WTC11 (cell line): ENCODE data around the gene RAB1A. TPM values are rescaled to one million over a fixed set of nuclear protein-coding genes. Genes with fewer than 3 reads are reported as not detected.

ENCODE experiments used
- ATAC-seq: fragments of 200-7000 bp; cut with Tn5 transposase; 2 replicates; pipeline ENCODE4 v1.10.0; 2021; ENCODE audit warnings: mild to moderate bottlenecking, moderate library complexity
- CTCF ChIA-PET: fragments of 300-600 bp; sonication (Branson Sonifier 250); formaldehyde crosslinking; loops from one replicate; lab custom pipeline; 2021; ENCODE audit warnings: antibody characterized with exemption; lab: Charles Lee
- POLR2A ChIA-PET: fragments of 350-600 bp; sonication (Branson Sonifier 250); formaldehyde crosslinking; loops from one replicate; lab custom pipeline; 2021; ENCODE audit warnings: antibody characterized with exemption; lab: Charles Lee
- DNase-seq: peaks from one replicate; pipeline ENCODE4 v3.0.0; 2021; ENCODE audit warnings: low spot score
- H3K27ac Mint-ChIP-seq: 2 replicates; pipeline ENCODE4 v1.8.0; 2021; ENCODE audit warnings: mixed read lengths
- H3K27me3 Mint-ChIP-seq: 2 replicates; pipeline ENCODE4 v1.8.0; 2021; ENCODE audit warnings: low read depth, mild to moderate bottlenecking, moderate library complexity, mixed read lengths
- H3K36me3 Mint-ChIP-seq: 2 replicates; pipeline ENCODE4 v1.8.0; 2021; ENCODE audit warnings: mixed read lengths
- H3K4me1 Mint-ChIP-seq: 2 replicates; pipeline ENCODE4 v1.8.0; 2022; ENCODE audit warnings: mixed read lengths
- H3K4me3 Mint-ChIP-seq: 2 replicates; pipeline ENCODE4 v1.8.0; 2021; ENCODE audit warnings: mild to moderate bottlenecking, moderate library complexity, mixed read lengths
- H3K9me3 Mint-ChIP-seq: 2 replicates; pipeline ENCODE4 v1.8.0; 2021; ENCODE audit warnings: mixed read lengths
- ELF4 ChIP-seq: sonication (generic); formaldehyde crosslinking; IDR thresholded peaks from 2 replicates; pipeline ENCODE4 v1.8.1; 2022; ENCODE audit warnings: low read depth, mild to moderate bottlenecking, moderate library complexity, missing genetic modification reagents
- GTF2I ChIP-seq: fragments of 250-450 bp; sonication (Bioruptor Pico); conservative IDR thresholded peaks from 2 replicates; pipeline ENCODE4 v1.4.0; 2021; ENCODE audit warnings: mild to moderate bottlenecking
- JUN ChIP-seq: sonication (generic); formaldehyde crosslinking; IDR thresholded peaks from 2 replicates; pipeline ENCODE4 v1.8.0; 2023; ENCODE audit warnings: mild to moderate bottlenecking, missing genetic modification reagents
- MYBL2 ChIP-seq: sonication (generic); formaldehyde crosslinking; IDR thresholded peaks from 2 replicates; pipeline ENCODE4 v1.8.1; 2023; ENCODE audit warnings: mild to moderate bottlenecking, moderate library complexity, missing genetic modification reagents
- NFYB ChIP-seq: sonication (generic); formaldehyde crosslinking; conservative IDR thresholded peaks from 2 replicates; pipeline ENCODE4 v1.8.0; 2022; ENCODE audit warnings: low read depth, missing genetic modification reagents
- OVOL2 ChIP-seq: fragments of 250-450 bp; sonication (Bioruptor Pico); IDR thresholded peaks from 2 replicates; pipeline ENCODE4 v1.9.0; 2021; ENCODE audit warnings: mild to moderate bottlenecking, borderline replicate concordance
- PRRX2 ChIP-seq: fragments of 250-450 bp; sonication (Bioruptor Pico); IDR thresholded peaks from 2 replicates; pipeline ENCODE4 v1.8.0; 2021; ENCODE audit warnings: mild to moderate bottlenecking
- RORB ChIP-seq: fragments of 250-450 bp; sonication (Bioruptor Pico); IDR thresholded peaks from 2 replicates; pipeline ENCODE4 v1.9.0; 2021; ENCODE audit warnings: mild to moderate bottlenecking
- SP1 ChIP-seq: sonication (generic); formaldehyde crosslinking; conservative IDR thresholded peaks from 2 replicates; pipeline ENCODE4 v1.8.1; 2022; ENCODE audit warnings: missing genetic modification reagents
- TP53 ChIP-seq: sonication (generic); formaldehyde crosslinking; IDR thresholded peaks from 2 replicates; pipeline ENCODE4 v1.8.1; 2023; ENCODE audit warnings: mild to moderate bottlenecking, missing genetic modification reagents
- ZNF219 ChIP-seq: sonication (generic); formaldehyde crosslinking; IDR thresholded peaks from 2 replicates; pipeline ENCODE4 v1.8.0; 2023; ENCODE audit warnings: missing genetic modification reagents, mild to moderate bottlenecking, borderline replicate concordance
- total RNA-seq: library from RNA; stranded (reverse); gene quantifications from 3 replicates; pipeline ENCODE4 v1.2.3, GENCODE V29; 2021
- TF ChIP-seq, protein P1 (sequence below): sonication (generic); formaldehyde crosslinking; conservative IDR thresholded peaks from 2 replicates; pipeline ENCODE4 v1.8.1; 2023; ENCODE audit warnings: mild to moderate bottlenecking, low read depth, missing genetic modification reagents, moderate library complexity
- TF ChIP-seq, protein P2 (sequence below): fragments of 250-450 bp; sonication (Bioruptor Pico); conservative IDR thresholded peaks from 2 replicates; pipeline ENCODE4 v1.9.0; 2021; ENCODE audit warnings: mild to moderate bottlenecking
- TF ChIP-seq, protein P3 (sequence below): sonication (generic); formaldehyde crosslinking; IDR thresholded peaks from 2 replicates; pipeline ENCODE4 v1.8.1; 2023; ENCODE audit warnings: mild to moderate bottlenecking, missing genetic modification reagents, moderate library complexity
- TF ChIP-seq, protein P4 (sequence below): sonication (generic); formaldehyde crosslinking; IDR thresholded peaks from 2 replicates; pipeline ENCODE4 v1.8.0; 2022; ENCODE audit warnings: mild to moderate bottlenecking, missing genetic modification reagents
- TF ChIP-seq, protein P5 (sequence below): sonication (generic); formaldehyde crosslinking; IDR thresholded peaks from 2 replicates; pipeline ENCODE4 v1.8.0; 2022; ENCODE audit warnings: mild to moderate bottlenecking, missing genetic modification reagents
- TF ChIP-seq, protein P6 (sequence below): sonication (generic); formaldehyde crosslinking; IDR thresholded peaks from 2 replicates; pipeline ENCODE4 v1.8.1; 2023; ENCODE audit warnings: mild to moderate bottlenecking, missing genetic modification reagents
- TF ChIP-seq, protein P7 (sequence below): sonication (generic); formaldehyde crosslinking; IDR thresholded peaks from 2 replicates; pipeline ENCODE4 v1.8.0; 2023; ENCODE audit warnings: mild to moderate bottlenecking, missing genetic modification reagents
- TF ChIP-seq, protein P8 (sequence below): fragments of 250-450 bp; sonication (Bioruptor Pico); IDR thresholded peaks from 2 replicates; pipeline ENCODE4 v2.1.2; 2022; ENCODE audit warnings: mild to moderate bottlenecking, moderate library complexity

Gene RAB1A
- total RNA-seq, 1 experiment from 2014 or later, result 114 TPM

DNA sequence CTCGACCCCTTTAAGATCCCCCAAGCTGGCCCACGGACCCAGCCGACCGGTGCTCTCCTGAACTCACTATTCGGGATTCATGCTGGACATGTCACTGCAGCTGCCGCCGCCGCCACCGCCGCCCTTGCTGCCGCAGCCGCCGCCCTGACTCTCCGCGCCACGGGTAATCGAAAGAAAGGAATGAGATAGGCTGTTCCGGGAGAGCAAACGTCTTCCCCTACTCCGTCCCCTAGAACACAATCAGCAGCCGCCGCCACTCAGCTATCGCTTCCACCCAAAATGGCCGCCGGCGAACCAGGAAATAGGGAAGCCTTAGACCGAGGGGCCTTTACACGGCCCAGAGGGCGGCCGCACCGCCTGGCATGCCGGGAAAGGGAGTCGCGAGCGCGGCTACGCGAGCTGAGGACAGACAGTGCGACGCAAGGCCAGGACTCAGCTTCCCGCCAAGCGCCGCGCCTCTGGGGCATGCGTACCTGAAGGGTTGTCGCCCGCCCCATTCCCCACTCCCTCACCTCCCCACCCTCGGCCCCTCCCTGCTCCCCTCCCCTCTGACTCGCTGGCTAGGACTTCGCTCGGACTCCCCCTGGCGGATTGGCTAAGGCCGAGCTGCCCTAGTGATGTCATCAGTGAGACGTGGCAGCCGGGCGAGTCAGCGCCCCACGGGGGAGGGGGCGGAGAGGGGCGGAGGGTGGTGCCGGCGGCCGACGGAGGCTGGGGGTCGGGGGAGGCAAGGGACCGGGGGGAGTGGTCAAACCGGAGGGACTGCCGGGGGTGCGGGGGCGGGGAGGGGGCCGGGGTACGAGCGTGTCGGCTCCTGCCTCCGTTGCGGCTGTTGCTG is at the start of gene RAB1A (continued):
- TF ChIP-seq PRRX2 (CRISPR knock-in tag) (no peak), TP53 (no peak), SP1 (CRISPR knock-in tag) (peak; percentile 92), NFYB (CRISPR knock-in tag) (peak; percentile 46; the same call in 1 of the 2 replicates), RORB (CRISPR knock-in tag) (no peak), MYBL2 (0 out of 2 replicates have a peak, but pooled peaks have one; percentile 29)
- TF ChIP-seq, protein P1, sequence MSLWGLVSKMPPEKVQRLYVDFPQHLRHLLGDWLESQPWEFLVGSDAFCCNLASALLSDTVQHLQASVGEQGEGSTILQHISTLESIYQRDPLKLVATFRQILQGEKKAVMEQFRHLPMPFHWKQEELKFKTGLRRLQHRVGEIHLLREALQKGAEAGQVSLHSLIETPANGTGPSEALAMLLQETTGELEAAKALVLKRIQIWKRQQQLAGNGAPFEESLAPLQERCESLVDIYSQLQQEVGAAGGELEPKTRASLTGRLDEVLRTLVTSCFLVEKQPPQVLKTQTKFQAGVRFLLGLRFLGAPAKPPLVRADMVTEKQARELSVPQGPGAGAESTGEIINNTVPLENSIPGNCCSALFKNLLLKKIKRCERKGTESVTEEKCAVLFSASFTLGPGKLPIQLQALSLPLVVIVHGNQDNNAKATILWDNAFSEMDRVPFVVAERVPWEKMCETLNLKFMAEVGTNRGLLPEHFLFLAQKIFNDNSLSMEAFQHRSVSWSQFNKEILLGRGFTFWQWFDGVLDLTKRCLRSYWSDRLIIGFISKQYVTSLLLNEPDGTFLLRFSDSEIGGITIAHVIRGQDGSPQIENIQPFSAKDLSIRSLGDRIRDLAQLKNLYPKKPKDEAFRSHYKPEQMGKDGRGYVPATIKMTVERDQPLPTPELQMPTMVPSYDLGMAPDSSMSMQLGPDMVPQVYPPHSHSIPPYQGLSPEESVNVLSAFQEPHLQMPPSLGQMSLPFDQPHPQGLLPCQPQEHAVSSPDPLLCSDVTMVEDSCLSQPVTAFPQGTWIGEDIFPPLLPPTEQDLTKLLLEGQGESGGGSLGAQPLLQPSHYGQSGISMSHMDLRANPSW (CRISPR knock-in tag), result no peak

DNA sequence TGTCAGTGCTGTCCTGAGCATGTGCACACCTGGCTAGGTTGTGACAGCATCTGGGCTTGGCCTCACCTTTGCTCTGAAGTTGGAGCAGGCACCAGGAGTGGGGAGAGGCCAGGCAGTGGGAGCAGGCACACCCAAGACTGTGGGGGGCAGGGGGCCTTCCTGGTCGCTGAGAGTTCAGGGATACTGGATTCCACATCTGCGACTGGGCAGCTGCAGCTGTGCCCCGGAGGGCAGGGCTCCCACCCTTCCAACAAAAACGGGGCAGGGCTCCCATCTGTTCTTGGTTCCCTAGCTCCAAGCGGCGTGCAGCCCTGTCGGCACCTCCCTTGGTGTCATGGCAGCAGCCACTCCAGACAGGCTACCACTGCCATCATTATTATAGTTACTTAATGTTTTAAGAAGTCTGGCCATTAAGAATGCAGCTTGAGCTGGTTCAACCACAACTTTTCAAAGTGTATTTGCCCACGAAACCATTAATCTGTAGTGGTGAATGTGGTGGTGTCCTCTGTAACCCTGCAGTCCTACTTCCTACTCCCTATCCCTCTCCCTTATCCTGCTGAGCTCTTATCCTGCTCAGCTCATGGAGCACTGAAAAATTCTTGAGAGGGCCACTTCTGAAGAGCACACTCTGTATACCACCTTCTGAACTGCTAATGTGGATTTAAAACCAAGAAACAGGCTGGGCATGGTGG is 48.0 kb upstream of the RAB1A start:
- DNase-seq (no peak), ATAC-seq (no peak)
- H3K4me3 Mint-ChIP-seq, result no peak overlapping the region
- H3K9me3 Mint-ChIP-seq, result peaks cover 5% of the 10 kb centered on the region; the same call in 1 of the 2 replicates
- POLR2A ChIA-PET, result interaction anchor here (0.6 kb wide), 1 partner anchor 58 kb away, joined by 5 read pairs; no protein-coding TSS in a partner anchor
- peaks cover 7% of the 10 kb centered on the region; the same call in 1 of the 2 replicates for H3K27me3 Mint-ChIP-seq
- no peaks in the 10 kb centered on the region for H3K4me1 Mint-ChIP-seq
- H3K27ac Mint-ChIP-seq, result no peak overlapping the region
- H3K36me3 Mint-ChIP-seq, result no peaks in the 10 kb centered on the region
- CTCF ChIA-PET, result interaction anchor here (0.5 to 2.5 kb wide), 3 partner anchors 8 to 629 kb away, joined by 3 to 11 read pairs (median 10); no protein-coding TSS in a partner anchor
- no peak for TF ChIP-seq GTF2I
- TF ChIP-seq, protein P2, sequence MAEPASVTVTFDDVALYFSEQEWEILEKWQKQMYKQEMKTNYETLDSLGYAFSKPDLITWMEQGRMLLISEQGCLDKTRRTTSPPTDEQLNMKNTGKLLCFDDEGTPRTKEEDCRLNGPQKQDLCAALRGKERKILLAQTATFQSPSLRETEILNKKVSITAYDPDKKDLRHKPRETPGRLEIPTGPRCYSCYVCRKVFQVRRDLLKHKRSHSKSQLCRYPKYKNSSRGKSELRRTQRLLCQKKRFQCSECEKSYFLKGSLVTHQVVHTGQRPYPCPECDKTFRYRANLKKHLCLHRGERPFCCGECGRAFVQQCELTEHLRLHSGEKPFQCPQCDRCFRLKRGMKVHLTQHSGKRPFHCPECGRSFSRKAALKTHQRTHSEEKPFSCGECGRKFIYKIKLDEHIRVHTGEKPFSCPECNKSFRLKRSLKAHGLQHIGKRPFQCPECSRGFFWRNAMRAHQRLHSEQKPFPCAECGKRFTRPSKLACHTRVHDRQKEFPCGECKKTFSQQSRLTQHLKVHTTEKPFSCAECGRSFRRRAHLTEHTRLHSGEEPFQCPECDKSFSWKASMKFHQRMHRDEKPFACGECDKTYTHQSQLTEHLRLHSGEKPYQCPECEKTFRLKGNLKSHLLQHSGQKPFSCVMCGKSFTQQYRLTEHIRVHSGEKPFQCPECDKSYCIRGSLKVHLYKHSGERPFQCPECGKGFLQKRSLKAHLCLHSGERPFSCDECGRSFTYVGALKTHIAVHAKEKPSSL (CRISPR knock-in tag), result no peak
- TF ChIP-seq OVOL2 (CRISPR knock-in tag), result no peak
- TF ChIP-seq, protein P3, sequence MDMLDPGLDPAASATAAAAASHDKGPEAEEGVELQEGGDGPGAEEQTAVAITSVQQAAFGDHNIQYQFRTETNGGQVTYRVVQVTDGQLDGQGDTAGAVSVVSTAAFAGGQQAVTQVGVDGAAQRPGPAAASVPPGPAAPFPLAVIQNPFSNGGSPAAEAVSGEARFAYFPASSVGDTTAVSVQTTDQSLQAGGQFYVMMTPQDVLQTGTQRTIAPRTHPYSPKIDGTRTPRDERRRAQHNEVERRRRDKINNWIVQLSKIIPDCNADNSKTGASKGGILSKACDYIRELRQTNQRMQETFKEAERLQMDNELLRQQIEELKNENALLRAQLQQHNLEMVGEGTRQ, result no peak
- TF ChIP-seq ZNF219, result no peak
- TF ChIP-seq, protein P4, sequence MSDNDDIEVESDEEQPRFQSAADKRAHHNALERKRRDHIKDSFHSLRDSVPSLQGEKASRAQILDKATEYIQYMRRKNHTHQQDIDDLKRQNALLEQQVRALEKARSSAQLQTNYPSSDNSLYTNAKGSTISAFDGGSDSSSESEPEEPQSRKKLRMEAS (CRISPR knock-in tag), result no peak
- TF ChIP-seq, protein P5, sequence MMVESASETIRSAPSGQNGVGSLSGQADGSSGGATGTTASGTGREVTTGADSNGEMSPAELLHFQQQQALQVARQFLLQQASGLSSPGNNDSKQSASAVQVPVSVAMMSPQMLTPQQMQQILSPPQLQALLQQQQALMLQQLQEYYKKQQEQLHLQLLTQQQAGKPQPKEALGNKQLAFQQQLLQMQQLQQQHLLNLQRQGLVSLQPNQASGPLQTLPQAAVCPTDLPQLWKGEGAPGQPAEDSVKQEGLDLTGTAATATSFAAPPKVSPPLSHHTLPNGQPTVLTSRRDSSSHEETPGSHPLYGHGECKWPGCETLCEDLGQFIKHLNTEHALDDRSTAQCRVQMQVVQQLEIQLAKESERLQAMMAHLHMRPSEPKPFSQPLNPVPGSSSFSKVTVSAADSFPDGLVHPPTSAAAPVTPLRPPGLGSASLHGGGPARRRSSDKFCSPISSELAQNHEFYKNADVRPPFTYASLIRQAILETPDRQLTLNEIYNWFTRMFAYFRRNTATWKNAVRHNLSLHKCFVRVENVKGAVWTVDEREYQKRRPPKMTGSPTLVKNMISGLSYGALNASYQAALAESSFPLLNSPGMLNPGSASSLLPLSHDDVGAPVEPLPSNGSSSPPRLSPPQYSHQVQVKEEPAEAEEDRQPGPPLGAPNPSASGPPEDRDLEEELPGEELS (CRISPR knock-in tag), result no peak
- no peak for TF ChIP-seq ELF4
- TF ChIP-seq, protein P6, sequence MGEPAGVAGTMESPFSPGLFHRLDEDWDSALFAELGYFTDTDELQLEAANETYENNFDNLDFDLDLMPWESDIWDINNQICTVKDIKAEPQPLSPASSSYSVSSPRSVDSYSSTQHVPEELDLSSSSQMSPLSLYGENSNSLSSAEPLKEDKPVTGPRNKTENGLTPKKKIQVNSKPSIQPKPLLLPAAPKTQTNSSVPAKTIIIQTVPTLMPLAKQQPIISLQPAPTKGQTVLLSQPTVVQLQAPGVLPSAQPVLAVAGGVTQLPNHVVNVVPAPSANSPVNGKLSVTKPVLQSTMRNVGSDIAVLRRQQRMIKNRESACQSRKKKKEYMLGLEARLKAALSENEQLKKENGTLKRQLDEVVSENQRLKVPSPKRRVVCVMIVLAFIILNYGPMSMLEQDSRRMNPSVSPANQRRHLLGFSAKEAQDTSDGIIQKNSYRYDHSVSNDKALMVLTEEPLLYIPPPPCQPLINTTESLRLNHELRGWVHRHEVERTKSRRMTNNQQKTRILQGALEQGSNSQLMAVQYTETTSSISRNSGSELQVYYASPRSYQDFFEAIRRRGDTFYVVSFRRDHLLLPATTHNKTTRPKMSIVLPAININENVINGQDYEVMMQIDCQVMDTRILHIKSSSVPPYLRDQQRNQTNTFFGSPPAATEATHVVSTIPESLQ (CRISPR knock-in tag), result no peak
- no peak for TF ChIP-seq TP53
- no peak for TF ChIP-seq JUN (CRISPR knock-in tag)
- TF ChIP-seq, protein P7, sequence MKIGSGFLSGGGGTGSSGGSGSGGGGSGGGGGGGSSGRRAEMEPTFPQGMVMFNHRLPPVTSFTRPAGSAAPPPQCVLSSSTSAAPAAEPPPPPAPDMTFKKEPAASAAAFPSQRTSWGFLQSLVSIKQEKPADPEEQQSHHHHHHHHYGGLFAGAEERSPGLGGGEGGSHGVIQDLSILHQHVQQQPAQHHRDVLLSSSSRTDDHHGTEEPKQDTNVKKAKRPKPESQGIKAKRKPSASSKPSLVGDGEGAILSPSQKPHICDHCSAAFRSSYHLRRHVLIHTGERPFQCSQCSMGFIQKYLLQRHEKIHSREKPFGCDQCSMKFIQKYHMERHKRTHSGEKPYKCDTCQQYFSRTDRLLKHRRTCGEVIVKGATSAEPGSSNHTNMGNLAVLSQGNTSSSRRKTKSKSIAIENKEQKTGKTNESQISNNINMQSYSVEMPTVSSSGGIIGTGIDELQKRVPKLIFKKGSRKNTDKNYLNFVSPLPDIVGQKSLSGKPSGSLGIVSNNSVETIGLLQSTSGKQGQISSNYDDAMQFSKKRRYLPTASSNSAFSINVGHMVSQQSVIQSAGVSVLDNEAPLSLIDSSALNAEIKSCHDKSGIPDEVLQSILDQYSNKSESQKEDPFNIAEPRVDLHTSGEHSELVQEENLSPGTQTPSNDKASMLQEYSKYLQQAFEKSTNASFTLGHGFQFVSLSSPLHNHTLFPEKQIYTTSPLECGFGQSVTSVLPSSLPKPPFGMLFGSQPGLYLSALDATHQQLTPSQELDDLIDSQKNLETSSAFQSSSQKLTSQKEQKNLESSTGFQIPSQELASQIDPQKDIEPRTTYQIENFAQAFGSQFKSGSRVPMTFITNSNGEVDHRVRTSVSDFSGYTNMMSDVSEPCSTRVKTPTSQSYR (CRISPR knock-in tag), result no peak
- TF ChIP-seq, protein P8, sequence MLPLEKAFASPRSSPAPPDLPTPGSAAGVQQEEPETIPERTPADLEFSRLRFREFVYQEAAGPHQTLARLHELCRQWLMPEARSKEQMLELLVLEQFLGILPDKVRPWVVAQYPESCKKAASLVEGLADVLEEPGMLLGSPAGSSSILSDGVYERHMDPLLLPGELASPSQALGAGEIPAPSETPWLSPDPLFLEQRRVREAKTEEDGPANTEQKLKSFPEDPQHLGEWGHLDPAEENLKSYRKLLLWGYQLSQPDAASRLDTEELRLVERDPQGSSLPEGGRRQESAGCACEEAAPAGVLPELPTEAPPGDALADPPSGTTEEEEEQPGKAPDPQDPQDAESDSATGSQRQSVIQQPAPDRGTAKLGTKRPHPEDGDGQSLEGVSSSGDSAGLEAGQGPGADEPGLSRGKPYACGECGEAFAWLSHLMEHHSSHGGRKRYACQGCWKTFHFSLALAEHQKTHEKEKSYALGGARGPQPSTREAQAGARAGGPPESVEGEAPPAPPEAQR, result no peak
